Measurements from ENCODE around the gene CD58. TPM values are rescaled to one million over a fixed set of nuclear protein-coding genes. Genes with fewer than 3 reads are reported as not detected.
"Not testable (repeated sequence)": the region's sequence is repeated elsewhere in the genome, so short reads cannot be mapped to it uniquely, and the experiment has no call there.

Gene CD58
- total and polyA plus RNA-seq, 4 donors = 5.1 to 30.2 (median 10.8) TPM

DNA sequence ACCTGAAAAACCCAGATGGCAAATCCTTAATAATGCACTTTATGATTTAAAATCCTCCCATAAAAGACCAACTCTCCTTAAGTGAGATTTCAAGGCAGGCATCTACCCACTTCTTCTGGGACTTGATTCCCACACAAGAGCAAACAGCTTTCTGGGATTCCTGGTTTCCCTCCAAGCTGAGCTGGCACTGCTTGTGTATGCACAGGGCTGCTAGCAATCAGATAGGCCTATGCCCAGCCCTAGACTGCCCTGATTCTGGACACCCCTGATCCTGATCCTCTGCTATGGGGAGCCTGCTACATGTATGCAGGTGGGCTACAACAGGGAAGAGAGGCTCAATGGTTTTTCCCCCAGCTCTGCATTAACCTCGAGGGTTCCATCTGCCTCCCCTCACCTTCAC is 36.6 kb upstream of the CD58 start:
- H3K27ac ChIP-seq (ENCODE audit: low read depth in 1 of 2, low read length in 2 of 2); H3K4me1 ChIP-seq (ENCODE audit: control insufficient read depth in 4 of 4, insufficient read depth in 4 of 4, low read length in 3 of 4): not testable (repeated sequence)
- 77% methylated on average over 1 of the region's 1 CpG for WGBS

DNA sequence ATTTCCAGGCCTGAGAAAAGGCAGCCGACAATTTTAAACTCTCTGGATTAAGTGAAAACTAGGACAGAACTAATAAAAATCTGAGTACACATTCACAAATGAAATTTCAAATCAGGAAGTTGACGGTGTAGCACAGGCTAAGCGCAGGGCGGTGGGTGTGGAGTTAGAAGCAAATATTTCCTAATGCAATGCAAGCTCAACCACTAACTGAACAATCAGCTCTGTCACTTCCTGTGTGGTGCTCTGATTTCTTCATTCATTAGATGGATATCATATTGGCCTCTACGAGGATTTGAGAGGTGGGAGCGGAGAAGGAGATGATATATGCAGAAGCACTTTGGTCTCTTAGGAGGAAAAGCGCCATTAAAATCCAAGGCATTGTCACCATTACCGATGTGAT is 35.2 kb upstream of the CD58 start:
- not testable (repeated sequence) for DNase-seq (ENCODE audit: low spot score); H3K9ac ChIP-seq (ENCODE audit: low read depth in 1 of 2, low read length in 2 of 2); H3K4me1 ChIP-seq (ENCODE audit: control insufficient read depth in 4 of 4, insufficient read depth in 4 of 4, low read length in 3 of 4); H3K4me3 ChIP-seq (ENCODE audit: low read depth in 1 of 3, low read length in 3 of 3); H3K9me3 ChIP-seq (ENCODE audit: control insufficient read depth in 4 of 4, low read length in 3 of 4); H3K36me3 ChIP-seq (ENCODE audit: control insufficient read depth in 4 of 4, insufficient read depth in 3 of 4, low read depth in 1 of 4, low read length in 3 of 4); H3K27ac ChIP-seq (ENCODE audit: low read depth in 1 of 2, low read length in 2 of 2); H3K27me3 ChIP-seq (ENCODE audit: control insufficient read depth in 4 of 4, insufficient read depth in 4 of 4, low read length in 3 of 4)
- WGBS = 85% methylated on average over 7 of the region's 8 CpGs

More for the DNA sequence above, 36.6 kb upstream of the CD58 start:
- DNase-seq (ENCODE audit: low spot score); H3K27me3 ChIP-seq (ENCODE audit: control insufficient read depth in 4 of 4, insufficient read depth in 4 of 4, low read length in 3 of 4); H3K36me3 ChIP-seq (ENCODE audit: control insufficient read depth in 4 of 4, insufficient read depth in 3 of 4, low read depth in 1 of 4, low read length in 3 of 4); H3K4me3 ChIP-seq (ENCODE audit: low read depth in 1 of 3, low read length in 3 of 3); H3K9ac ChIP-seq (ENCODE audit: low read depth in 1 of 2, low read length in 2 of 2); H3K9me3 ChIP-seq (ENCODE audit: control insufficient read depth in 4 of 4, low read length in 3 of 4): not testable (repeated sequence)

DNA sequence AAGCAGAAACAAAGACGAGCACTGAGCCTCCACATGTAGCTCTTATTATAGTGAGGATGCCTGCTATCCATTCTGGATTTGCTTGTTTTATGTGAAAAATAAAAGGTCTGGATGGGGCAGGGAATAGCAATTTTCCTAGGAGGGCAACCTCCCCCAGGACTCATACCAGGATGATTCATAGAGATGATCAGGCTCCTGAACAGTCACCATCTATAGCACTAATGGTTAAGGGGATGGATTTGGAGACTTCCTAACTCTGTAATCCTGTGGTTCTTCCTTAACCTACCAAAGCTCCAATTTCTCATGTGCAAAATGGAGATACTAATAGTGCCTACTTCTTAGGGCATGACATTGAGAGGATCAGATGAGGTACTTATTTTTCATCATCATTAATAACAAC is 34.5 kb upstream of the CD58 start:
- Histone ChIP-seq H3K4me3 (ENCODE audit: low read depth in 1 of 3, low read length in 3 of 3) (no peak overlapping the region), H3K36me3 (ENCODE audit: control insufficient read depth in 4 of 4, insufficient read depth in 3 of 4, low read depth in 1 of 4, low read length in 3 of 4) (no peaks in the 10 kb centered on the region), H3K27me3 (ENCODE audit: control insufficient read depth in 4 of 4, insufficient read depth in 4 of 4, low read length in 3 of 4) (no peaks in the 10 kb centered on the region), H3K27ac (ENCODE audit: low read depth in 1 of 2, low read length in 2 of 2) (no peak overlapping the region), H3K9me3 (ENCODE audit: control insufficient read depth in 4 of 4, low read length in 3 of 4) (no peaks in the 10 kb centered on the region), H3K9ac (ENCODE audit: low read depth in 1 of 2, low read length in 2 of 2) (no peak overlapping the region), H3K4me1 (ENCODE audit: control insufficient read depth in 4 of 4, insufficient read depth in 4 of 4, low read length in 3 of 4) (no peaks in the 10 kb centered on the region)
- no peak for DNase-seq (ENCODE audit: low spot score)
- WGBS = 97% methylated on average over 1 of the region's 1 CpG
- TF ChIP-seq, protein P1, sequence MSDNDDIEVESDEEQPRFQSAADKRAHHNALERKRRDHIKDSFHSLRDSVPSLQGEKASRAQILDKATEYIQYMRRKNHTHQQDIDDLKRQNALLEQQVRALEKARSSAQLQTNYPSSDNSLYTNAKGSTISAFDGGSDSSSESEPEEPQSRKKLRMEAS (IDR thresholded peaks at IDR 0.05) = no peak

DNA sequence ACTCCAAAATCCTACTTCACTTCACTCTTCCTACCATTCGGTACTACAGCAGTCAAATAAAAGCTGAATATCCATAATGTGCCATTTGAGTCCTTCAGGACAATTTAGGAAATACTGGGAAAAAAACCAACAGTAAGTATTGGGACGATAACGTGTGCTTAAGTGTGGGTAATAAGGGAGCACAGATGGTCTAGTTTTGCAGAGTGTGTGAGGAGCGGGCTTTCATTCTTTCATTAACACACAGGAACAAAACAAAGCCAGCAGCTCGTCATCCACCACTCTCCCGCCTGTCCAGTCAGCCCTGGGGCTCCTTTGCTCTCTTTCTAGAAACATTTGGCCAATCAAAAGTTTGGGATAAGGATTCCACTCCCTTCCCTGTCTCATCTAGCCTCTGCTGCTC is 33.6 kb upstream of the CD58 start:
- H3K4me3 ChIP-seq (ENCODE audit: low read depth in 1 of 3, low read length in 3 of 3); H3K36me3 ChIP-seq (ENCODE audit: control insufficient read depth in 4 of 4, insufficient read depth in 3 of 4, low read depth in 1 of 4, low read length in 3 of 4); H3K9ac ChIP-seq (ENCODE audit: low read depth in 1 of 2, low read length in 2 of 2); H3K27me3 ChIP-seq (ENCODE audit: control insufficient read depth in 4 of 4, insufficient read depth in 4 of 4, low read length in 3 of 4); H3K9me3 ChIP-seq (ENCODE audit: control insufficient read depth in 4 of 4, low read length in 3 of 4); H3K27ac ChIP-seq (ENCODE audit: low read depth in 1 of 2, low read length in 2 of 2); H3K4me1 ChIP-seq (ENCODE audit: control insufficient read depth in 4 of 4, insufficient read depth in 4 of 4, low read length in 3 of 4); DNase-seq (ENCODE audit: low spot score): not testable (repeated sequence)
- 90% methylated on average over 6 of the region's 6 CpGs for WGBS

DNA sequence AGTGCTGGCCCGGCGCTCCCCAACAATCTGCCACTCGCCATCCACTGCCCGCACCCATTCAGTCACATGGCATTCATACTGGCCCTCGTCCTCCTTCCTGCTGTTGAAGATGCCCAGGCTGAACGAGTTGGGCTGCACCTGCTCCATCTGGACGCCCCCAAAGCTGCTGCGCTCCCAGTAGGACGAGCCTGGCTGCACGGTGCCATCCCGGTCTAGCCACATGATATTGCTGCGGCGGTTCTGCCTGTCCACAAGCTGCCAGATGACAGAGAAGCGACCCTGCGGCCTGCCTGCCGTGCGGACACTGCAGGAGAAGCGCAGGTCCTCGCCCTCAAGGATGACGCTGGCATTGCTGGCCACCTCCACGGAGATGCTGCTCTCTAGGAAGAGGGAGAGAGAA is 32.8 kb upstream of the CD58 start:
- H3K9ac ChIP-seq (ENCODE audit: low read depth in 1 of 2, low read length in 2 of 2); H3K27ac ChIP-seq (ENCODE audit: low read depth in 1 of 2, low read length in 2 of 2); H3K4me3 ChIP-seq (ENCODE audit: low read depth in 1 of 3, low read length in 3 of 3); H3K27me3 ChIP-seq (ENCODE audit: control insufficient read depth in 4 of 4, insufficient read depth in 4 of 4, low read length in 3 of 4); H3K9me3 ChIP-seq (ENCODE audit: control insufficient read depth in 4 of 4, low read length in 3 of 4); H3K36me3 ChIP-seq (ENCODE audit: control insufficient read depth in 4 of 4, insufficient read depth in 3 of 4, low read depth in 1 of 4, low read length in 3 of 4); DNase-seq (ENCODE audit: low spot score); H3K4me1 ChIP-seq (ENCODE audit: control insufficient read depth in 4 of 4, insufficient read depth in 4 of 4, low read length in 3 of 4): not testable (repeated sequence)
- 94% methylated on average over 21 of the region's 21 CpGs for WGBS

DNA sequence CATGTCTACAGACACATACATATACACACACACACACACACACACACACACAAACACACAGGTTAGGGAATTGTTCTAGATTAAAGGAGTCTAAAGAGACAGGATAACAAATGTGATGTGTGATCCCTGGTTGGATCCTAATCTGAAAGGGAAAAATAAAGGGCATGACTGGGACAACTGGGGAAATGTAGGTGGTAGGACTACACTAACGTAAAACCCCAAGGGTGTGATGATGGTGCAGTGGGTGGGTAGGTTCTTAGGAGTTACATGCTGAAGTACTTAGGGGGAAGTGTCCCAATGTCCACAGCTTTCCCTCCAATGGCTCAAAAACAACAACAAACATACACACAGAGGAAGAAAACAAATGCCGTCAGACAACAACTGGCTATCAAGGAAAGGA is 28.5 kb upstream of the CD58 start:
- H3K9me3 ChIP-seq (ENCODE audit: control insufficient read depth in 4 of 4, low read length in 3 of 4); DNase-seq (ENCODE audit: low spot score); H3K27me3 ChIP-seq (ENCODE audit: control insufficient read depth in 4 of 4, insufficient read depth in 4 of 4, low read length in 3 of 4); H3K4me3 ChIP-seq (ENCODE audit: low read depth in 1 of 3, low read length in 3 of 3); H3K36me3 ChIP-seq (ENCODE audit: control insufficient read depth in 4 of 4, insufficient read depth in 3 of 4, low read depth in 1 of 4, low read length in 3 of 4); H3K27ac ChIP-seq (ENCODE audit: low read depth in 1 of 2, low read length in 2 of 2); H3K9ac ChIP-seq (ENCODE audit: low read depth in 1 of 2, low read length in 2 of 2): not testable (repeated sequence)
- H3K4me1 ChIP-seq (ENCODE audit: control insufficient read depth in 4 of 4, insufficient read depth in 4 of 4, low read length in 3 of 4) = peaks cover 0 to 14% (median 7%) of the 10 kb centered on the region in 4 donors
- 90% methylated on average over 2 of the region's 2 CpGs for WGBS

DNA sequence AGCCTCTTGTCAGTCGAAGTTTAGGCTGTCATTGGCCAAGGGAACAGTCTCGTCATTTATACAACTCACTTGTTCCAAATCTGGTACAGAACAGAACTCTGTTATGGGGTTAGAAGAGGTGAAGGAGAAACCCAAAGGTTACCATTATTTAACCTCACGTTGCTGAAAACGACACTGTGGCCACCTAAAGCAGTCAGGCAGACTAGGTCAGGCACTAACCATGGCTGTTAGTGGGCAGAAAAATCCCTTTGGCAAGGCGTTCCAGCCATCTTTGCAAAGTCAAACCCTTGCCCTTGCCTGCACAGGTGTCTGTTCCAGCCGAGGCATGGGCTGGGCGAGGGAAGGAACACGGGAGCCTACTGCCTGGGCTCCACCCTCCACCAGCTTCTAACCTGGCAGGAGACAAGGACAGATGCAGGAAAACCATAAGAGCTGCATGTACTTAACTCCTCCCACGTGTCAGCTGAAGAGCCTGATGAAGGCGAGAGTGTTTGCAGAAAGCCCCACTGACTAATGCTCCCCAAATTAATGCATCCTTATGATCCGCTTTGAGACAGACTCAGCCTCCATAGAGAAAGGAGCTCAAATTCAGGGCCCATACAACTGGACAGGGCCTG is 27.7 kb upstream of the CD58 start:
- H3K9ac ChIP-seq (ENCODE audit: low read depth in 1 of 2, low read length in 2 of 2) = not testable (repeated sequence)

DNA sequence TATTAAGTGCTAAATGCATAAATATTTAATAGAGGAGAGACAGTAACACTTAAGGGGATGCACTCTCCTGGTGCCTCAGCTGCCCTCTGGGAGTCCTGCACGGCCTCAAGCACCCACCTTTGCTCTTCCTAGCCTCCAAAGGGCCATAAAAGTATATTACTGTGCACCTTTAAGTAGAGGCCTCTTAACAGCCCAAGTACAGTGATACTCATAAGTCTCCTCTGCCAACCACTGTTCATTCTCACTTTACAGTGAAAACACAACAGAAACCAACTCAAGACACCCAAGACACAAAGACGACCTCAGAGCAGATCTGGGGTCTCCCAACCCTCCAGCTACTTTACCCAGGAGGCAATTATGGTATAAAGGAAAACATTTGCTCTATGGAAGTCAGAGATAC is 26.6 kb upstream of the CD58 start:
- WGBS = 81% methylated on average over 2 of the region's 2 CpGs
- not testable (repeated sequence) for H3K9ac ChIP-seq (ENCODE audit: low read depth in 1 of 2, low read length in 2 of 2); H3K36me3 ChIP-seq (ENCODE audit: control insufficient read depth in 4 of 4, insufficient read depth in 3 of 4, low read depth in 1 of 4, low read length in 3 of 4); H3K9me3 ChIP-seq (ENCODE audit: control insufficient read depth in 4 of 4, low read length in 3 of 4); H3K4me3 ChIP-seq (ENCODE audit: low read depth in 1 of 3, low read length in 3 of 3); H3K27me3 ChIP-seq (ENCODE audit: control insufficient read depth in 4 of 4, insufficient read depth in 4 of 4, low read length in 3 of 4); H3K27ac ChIP-seq (ENCODE audit: low read depth in 1 of 2, low read length in 2 of 2); DNase-seq (ENCODE audit: low spot score)
- H3K4me1 ChIP-seq (ENCODE audit: control insufficient read depth in 4 of 4, insufficient read depth in 4 of 4, low read length in 3 of 4) = peaks cover 0 to 14% (median 7%) of the 10 kb centered on the region in 4 donors

More for the DNA sequence above, 27.7 kb upstream of the CD58 start:
- peaks cover 0 to 14% (median 7%) of the 10 kb centered on the region in 4 donors for H3K4me1 ChIP-seq (ENCODE audit: control insufficient read depth in 4 of 4, insufficient read depth in 4 of 4, low read length in 3 of 4)
- H3K36me3 ChIP-seq (ENCODE audit: control insufficient read depth in 4 of 4, insufficient read depth in 3 of 4, low read depth in 1 of 4, low read length in 3 of 4); H3K27ac ChIP-seq (ENCODE audit: low read depth in 1 of 2, low read length in 2 of 2); DNase-seq (ENCODE audit: low spot score); H3K27me3 ChIP-seq (ENCODE audit: control insufficient read depth in 4 of 4, insufficient read depth in 4 of 4, low read length in 3 of 4); H3K4me3 ChIP-seq (ENCODE audit: low read depth in 1 of 3, low read length in 3 of 3); H3K9me3 ChIP-seq (ENCODE audit: control insufficient read depth in 4 of 4, low read length in 3 of 4): not testable (repeated sequence)
- 85% methylated on average over 11 of the region's 11 CpGs for WGBS
